GM18520 (cell line): ENCODE data around the gene ZBTB7C.

ENCODE experiments used
- ATAC-seq: cut with Tn5 transposase; IDR thresholded peaks from one replicate; pipeline ENCODE4 v1.9.1; 2021; ENCODE audit not compliant: unreplicated experiment

Gene ZBTB7C

DNA sequence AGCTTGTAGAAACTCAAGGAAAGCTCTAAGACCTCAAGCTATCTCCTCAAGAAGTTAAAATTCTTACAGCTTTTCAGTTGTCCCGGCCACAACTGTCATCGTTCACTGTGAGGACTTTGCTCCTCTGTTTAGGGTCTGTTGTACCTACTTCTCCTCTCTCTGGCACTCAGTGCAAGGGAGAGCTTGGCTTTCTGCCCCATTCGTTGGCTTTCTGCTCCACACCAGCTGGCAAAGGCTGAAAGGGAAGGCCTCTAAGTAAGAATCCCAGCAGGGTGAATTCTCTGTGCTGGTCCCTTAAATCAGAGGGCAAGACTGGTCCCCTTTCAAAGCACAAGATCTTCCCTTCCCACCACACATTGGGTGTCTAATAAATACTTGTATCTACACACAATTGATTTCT lies 17.3 kb downstream of the ZBTB7C start:
- ATAC-seq = no peak

DNA sequence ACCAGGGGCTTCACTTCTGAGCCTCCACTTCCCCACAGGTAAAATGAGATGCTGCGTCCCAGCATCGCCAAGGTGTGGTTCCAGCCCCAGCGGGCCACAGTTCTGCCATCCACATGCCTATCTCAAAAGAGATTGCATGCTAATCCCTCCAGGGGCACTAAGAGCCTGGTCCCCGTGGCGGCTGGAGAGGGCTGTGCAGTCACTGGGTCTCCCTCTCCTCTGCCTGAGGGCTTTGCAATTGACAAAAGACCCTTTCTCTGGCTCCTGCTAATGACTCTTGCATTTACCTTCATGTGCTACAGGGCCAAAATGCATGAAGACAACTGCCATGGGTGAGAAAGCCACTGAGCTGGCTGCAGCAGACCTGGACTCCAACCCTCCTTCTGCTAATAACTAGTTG lies 18.5 kb downstream of the ZBTB7C start:
- ATAC-seq = no peak

DNA sequence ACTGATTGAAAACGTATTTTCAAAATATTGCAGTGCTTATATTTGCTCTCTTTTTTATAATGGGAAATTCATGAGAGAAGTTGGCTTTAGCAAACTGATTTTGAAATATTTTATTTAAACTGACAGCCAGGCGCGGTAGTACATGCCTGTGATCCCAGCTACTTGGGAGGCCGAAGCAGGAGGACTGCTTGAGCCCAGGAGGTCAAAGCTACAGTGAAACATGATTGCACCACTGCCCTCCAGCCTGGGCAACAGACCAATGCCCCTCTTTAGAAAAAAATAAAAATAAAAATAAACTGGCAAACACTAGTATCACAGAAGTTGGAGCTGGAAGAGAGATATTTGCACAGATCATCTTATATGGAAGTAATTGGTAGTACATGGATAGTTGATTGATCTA lies 20.7 kb downstream of the ZBTB7C start:
- ATAC-seq = no peak

DNA sequence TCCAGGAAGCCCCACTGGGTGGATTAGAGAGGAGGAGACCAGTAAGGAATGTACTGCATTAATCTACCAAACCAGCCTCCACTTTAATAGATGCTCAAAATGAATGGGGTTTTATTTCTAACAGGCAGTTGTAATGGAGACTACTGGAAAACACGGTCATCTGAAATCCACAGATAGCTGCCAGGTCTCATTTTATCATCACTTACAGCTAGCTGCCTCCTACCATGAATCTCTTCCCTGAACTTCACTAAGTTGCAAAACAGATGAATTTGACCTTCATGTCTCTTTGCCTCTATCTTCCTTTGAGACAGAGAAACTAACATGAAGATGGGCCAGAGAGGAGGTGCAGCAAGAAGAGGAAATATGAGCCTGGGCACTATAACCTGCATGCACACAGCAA lies 21.9 kb downstream of the ZBTB7C start:
- no peak for ATAC-seq

DNA sequence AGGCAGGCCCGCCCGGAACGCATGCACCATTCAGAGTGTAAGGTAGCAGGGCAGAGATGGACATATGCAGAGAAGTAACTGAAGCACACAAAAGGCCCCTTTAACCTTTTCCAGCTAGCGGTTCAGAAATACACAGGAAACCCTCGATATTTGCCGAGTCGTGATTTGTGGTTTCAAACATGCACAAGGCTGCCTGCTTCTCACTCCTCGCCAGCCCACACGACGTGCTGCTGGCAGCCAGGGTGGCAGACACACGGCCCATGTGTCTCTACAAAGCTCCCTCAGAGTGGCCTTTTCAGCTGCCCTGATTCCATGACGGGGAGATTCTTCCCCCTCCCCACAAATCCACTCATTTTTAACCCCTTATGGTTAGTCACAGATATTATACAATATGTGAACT lies 23.6 kb downstream of the ZBTB7C start:
- no peak for ATAC-seq

DNA sequence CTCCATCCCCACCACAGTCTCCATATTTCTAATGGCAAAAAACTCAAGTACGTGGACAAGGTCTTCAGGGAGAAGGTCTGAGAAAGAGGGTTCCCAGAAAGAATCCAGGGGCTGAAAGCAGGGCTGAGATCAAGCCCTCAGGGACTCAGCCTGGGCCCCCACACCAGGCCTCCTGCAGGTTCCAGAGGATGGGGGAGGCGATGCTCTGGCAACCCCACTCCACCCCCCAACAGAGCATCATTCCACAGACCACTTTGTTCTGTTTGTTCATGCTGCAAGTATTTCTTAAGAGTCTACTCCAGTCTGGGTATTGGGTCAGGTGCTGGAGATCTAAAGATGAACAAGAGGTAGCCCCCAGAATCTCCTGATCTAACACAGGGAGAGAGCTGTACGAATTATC lies 32.2 kb downstream of the ZBTB7C start:
- no peak for ATAC-seq

DNA sequence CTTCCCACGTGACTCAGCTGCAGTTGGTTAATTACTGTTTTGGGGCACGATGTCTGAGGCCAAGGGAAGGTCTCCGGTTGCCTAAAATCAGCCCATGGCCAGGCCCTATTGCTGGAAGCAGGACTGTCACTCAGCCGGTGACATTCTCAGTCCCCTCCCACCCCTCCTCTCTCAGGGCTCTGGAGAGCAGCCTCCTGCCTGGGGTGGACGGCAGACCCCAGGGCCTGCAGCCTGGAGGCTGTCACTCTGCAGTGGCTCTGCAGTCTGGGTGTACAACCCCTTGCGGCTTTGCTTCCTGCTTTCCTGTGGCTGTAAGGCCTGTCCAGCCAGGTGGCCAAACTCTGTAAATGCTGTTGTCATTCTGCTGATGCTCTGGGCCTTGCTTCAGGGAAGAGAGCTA lies 32.8 kb downstream of the ZBTB7C start:
- ATAC-seq = no peak

DNA sequence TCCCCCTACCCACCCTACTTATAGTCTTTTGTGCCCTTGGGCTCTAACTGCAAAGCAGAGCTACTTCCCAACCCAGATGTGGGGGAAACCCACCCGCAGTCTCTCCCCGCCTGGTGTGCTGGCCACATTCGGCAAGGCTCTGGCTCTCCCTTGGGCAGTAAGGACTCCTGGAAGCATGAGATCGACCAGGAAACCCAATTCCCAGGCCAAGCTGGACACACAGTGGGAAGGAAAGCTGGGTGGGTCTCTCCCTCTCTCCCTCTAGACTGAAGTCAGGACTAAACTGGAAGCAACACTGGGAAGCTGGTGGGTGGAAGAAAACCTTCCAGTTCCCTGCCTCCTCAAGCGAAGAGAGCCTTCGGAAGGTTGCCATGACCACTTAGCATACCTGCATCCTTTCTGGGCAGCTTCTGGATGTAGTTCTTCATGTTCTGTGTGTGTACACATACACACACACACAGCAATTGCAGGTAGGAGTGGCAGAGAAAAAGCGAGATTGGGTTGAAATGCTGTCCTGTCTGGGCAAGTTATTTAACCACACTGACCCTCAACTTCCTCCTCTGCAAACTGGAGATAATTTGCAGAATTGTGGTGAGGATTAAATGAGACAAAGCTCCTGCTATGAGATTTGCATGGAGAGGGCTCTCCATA lies 33.9 kb downstream of the ZBTB7C start:
- ATAC-seq = no peak

DNA sequence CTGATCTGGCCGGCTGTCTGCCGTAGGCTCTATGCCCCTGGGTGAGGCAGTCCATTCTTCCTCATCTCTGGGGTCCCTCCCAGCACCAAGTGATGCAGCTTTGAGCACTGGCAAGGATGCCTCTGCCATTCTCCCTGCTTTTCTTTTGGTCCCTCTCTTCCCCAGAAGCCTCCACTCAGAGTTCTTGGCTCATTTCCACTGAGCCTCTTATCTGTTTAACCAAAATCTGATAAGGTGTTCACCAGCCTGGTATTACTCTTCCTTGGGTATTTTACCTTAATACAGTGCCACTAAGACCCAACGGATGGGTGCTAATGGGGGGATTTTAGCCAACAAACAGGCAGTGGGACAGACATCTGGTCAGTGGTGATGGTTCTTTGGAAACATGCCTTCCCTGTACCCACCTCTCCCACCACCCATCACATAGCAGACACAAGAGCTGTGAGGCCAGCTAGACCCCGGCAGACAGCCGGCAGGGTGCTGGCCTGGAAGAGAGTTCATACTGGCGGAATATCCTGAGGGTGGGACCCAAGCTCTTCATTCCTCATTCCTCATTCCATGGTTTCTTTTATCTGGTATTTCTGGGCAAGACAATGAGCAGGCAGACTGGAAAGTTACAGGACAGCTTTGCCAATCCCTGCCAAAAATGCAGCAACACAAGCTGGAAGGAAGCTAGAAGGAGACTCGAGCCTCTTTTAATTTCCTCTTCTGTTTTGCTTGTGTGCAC lies 34.6 kb downstream of the ZBTB7C start:
- no peak for ATAC-seq

DNA sequence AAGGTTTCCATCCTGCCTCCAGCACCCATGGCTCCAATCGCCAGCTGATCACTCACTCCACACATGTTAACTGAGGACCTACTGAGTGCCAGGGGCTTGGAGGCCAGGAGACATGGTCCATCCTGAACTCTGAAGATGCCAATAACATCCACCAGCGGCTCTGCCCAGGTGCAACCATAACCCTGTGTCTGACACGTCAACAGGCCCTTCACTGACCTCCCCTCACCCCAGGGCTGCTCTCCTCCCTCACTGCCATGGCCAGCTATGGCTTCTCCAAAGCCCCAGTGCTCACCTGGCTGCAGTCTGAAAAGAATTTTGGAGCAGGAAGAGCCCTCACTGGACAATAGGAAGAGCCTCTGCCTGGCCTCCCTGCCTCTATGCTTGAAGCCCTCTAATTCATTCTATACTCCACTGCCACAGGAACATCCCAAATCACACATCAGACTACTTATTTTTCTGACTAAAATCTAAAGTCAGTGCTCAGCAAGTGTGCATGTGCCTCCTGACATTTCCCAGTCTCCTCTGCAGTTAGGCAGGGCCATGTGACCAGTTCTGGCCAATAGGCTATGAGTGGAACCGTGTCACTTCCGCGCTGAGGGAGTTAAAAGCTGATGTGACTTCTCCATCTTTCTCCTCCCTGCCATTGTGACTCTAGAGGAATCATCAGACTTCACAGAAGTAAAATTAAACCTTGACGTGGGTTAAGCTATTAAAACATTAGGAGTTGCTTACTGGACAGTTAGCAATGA lies 37.2 kb downstream of the ZBTB7C start:
- no peak for ATAC-seq

DNA sequence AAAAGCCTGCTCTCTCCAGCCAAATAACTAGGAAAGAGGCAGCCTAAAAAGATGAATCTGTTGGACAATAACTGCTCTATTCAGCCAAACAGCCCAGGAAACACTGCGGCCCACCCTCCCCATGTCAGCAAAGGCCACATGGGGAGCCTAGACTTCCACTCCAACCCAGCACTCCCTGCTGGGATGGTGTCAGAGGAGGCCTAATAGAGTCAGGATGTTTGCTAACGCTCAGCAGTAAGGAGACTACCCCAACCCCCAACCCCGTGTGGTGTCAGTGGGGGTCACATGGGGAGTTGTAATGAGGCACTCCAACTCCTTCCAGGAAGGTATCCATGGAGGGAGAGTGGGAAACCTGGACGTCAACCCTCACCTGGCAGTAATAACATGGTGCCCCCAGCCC lies 41.6 kb downstream of the ZBTB7C start:
- ATAC-seq = no peak

DNA sequence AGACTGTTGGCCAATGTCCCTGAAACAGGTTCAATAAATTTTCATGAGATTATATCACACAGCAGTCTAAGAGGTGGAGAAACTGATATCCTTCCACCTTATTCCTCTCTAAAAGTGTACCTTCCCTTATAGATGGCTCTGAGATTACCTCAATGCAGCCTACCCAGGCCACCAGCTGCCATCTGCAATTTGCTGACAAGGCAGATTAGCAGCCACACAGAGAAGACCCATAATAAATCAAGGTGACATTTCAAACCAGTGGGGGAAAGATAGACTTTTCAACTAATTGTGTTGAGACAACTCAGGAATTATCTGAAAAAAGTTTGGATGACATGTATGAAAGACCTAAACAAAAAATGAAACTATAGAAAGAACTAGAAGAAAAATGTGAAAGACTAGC lies 43.2 kb downstream of the ZBTB7C start:
- no peak for ATAC-seq

DNA sequence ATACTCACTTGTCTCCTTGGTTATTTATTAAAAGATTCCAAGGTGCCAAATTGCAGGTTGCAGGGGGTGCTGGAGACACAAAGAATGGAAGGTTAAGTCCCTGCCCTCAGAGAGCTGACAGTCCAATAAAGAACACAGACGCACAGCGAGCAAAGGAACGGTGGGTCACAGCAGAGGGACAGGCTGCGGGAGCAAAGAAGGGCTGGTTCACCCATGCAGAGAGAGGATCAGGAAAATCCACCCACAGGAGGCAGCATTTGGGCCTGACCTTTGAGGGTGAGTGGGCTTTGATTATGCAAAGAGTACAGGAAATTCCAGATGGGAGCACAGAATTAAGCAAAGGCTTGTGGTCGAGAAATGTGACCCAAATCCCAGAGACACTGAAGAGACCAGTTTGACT lies 45.0 kb downstream of the ZBTB7C start:
- no peak for ATAC-seq

DNA sequence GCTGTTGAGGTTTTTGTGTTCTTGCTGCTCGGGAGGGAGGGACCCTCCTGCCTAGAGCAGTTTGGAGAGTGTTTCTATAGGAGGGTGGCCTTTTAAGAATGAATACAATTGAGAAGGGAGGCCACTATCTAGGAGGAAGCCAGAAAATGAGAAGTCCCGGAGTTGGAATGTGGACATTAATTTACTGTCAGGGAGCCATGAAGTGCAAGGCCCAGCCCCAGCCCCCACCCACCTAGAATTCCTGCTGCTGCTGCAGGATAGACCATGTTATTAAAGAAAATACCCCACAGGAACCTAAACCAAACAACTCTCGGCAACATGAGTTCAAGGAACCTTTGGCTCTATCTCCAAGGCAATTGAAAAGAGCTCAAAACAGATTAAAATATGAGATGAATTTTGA lies 46.0 kb downstream of the ZBTB7C start:
- no peak for ATAC-seq

DNA sequence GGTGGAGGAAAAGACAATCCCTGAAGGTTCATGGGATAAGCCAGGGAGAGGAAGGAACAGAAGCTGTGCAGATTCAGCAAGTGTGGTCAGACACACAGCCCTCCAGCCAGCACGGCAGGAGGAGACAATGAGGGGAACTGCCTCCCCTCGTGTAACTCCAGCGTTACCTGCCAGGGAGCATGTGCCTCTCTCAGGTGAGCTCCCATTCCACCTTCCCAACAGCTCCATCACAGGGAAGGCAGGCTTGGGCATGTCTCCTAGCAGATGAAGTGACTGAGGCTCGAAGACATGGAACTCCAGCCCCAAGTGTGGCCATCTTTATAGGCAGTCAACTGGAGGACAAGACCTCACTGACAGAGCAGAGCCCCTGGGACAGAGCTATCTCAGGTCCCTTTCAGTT lies 47.4 kb downstream of the ZBTB7C start:
- ATAC-seq = no peak

DNA sequence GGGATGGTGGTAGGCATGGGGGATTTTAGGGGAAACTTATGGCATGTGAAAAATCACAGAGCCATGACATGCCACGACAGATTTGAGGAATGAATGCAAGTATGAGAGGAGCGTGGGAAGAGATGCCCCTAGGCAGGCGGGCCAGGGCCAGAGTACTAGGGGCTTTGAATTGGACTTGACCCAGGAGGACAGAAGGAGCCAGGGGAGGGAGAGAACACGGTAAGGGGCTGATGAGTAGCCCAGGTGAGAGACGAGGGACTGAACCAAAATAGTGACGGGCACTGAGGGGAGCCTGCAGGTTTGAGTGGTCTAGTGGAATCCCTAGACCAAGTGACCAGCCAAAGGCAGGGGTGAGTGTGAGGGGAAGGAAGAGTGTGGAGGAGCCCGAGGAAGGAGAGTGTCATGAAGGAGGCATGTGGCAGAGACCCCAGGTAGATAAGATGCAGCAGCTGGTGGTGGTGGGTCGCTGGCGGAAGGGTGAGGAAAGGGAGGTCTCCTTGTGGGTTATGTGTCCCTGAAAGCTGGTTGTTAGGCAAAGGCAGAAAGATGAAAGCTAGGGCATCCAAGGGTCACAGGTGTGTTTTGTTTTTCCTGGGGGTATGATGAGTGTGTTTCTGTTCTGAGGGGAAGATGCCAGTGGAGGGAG lies 48.7 kb downstream of the ZBTB7C start:
- no peak for ATAC-seq

DNA sequence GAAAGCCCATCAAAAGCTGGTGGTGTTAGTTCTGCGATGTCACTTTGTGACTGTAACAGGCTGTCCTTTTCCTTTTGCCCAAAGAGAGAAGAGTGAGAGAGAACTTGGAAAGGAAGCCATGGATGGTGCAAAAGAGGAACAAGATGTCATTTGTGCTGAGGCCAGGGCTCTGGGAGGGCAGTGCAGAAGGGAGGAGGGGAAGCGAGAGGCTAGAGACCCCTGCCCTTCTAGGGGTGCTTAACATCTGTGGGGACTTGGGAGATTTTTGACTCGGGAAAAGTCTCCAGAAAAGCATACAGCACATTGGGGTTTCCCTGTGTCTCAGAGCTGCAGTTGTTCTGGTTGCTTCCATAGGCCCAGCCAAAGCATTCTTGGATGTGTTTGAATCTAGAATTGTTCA lies 49.6 kb downstream of the ZBTB7C start:
- no peak for ATAC-seq

DNA sequence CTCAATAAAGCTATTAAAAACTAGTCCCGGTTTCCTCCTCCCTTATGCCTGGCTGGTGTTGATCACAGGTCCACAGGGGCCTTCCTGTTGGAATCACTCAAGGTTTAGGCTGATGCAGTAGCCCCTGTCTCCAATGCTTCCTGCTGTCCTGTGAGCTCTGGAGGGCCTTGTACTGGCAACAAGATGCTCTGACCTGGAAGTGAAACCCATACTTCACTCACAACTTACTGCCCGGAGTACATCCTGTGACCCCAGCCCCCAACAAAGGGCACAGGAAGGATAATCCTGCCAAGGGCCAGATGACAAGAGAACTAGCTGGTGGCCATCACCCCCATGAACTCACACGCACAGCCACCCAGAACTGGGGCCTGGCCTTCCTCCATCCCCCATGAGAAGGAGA lies 50.3 kb downstream of the ZBTB7C start:
- no peak for ATAC-seq

DNA sequence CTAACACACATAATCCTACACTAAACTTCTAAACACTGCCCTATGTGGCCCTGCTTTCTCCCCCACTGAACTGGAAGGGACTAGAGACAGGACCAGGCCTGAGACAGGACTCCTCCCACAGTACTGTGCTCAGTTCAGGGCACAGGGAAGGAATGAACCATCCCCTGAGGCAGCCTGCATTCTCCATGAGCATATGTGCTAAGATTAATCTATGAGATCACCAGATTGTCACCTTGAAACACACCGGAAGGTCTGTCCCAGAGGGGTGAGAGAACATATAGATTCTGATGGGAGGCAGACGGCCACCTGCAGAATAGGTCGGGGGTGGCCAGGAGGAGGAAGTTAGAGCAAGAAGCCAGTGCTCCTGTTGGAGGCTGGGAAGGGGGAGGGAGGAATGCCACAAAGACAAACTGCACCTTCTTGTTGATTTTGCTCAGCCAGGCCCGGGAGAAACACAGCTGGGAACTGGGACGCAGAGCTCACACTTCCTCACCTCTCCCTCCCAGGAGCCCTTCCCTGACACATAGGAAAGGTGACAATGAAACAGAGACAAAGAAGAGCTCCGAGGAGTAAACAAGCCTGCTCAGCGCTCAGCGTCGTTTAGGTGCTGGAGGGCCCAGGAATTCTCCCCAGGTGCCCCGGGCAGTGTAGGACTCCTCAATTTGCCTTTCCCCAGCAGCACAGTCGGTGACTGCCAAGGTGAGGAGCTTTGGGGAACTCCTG lies 52.1 kb downstream of the ZBTB7C start:
- no peak for ATAC-seq

DNA sequence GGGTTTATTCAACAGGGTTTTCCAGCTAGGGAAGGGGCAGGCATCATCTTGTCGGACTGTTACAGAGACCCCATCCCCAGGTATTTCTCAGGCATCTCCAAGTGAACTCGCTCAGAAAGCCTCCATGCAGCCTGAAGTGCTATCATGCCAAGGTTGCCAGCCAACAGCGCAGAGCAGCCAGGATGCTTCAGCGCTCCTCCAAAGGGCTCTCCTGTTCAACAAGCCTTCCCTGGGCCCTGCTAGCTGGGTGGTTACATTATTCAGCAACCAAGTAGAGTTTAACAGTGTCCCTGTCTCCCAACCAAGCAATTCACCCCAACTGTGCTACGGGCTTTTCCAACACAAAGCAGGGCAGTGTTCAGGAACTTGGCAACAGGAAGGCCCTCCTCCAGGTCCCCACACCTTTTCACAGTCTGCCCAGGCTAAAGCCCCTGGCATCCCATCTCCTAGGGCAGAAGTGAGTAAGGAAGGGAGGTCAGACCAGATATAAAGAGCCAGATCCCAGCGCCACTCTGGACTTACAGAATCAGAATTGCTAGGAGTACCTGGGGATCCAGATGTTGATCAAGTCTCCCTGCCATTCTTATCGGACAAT lies 52.9 kb downstream of the ZBTB7C start:
- no peak for ATAC-seq
